H9 (cell line): ENCODE data around the gene TMEM238. TPM values are rescaled to one million over a fixed set of nuclear protein-coding genes. Genes with fewer than 3 reads are reported as not detected.

ENCODE experiments used
- total RNA-seq: library from RNA; stranded (reverse); gene quantifications from 2 replicates; pipeline ENCODE4 v1.2.1, GENCODE V29; 2021

The TMEM238 gene
- total RNA-seq, 1 experiment from 2014 or later: 4.8 TPM

Other genes with a start within 250 kb of the TMEM238 start
- gene TNNT1, start 235.1 kb downstream of the TMEM238 start, total RNA-seq: 124 and 127 TPM in 2 replicates
- 36.9 and 41.0 TPM in 2 replicates for gene TNNI3, start 226.6 kb downstream of the TMEM238 start, total RNA-seq
- gene DNAAF3, start 217.7 kb downstream of the TMEM238 start, total RNA-seq: 3.0 and 4.6 TPM in 2 replicates
- gene SYT5, start 204.0 kb downstream of the TMEM238 start, total RNA-seq: 3.0 and 4.5 TPM in 2 replicates
- 0.24 and 0.33 TPM in 2 replicates for gene PTPRH, start 174.8 kb downstream of the TMEM238 start, total RNA-seq
- gene TMEM86B, start 155.5 kb downstream of the TMEM238 start, total RNA-seq: 3.6 and 4.5 TPM in 2 replicates
- gene PPP6R1, start 125.3 kb downstream of the TMEM238 start, total RNA-seq: 76.2 and 79.7 TPM in 2 replicates
- 47.4 and 50.7 TPM in 2 replicates for gene HSPBP1, start 104.2 kb downstream of the TMEM238 start, total RNA-seq
- 43.5 and 47.0 TPM in 2 replicates for gene BRSK1, start 100.3 kb downstream of the TMEM238 start, total RNA-seq
- gene TMEM150B, start 59.0 kb downstream of the TMEM238 start, total RNA-seq: 0.63 TPM in 1 of 2 replicates, not detected in the other
- gene KMT5C, start 44.4 kb downstream of the TMEM238 start, total RNA-seq: 53.7 and 54.5 TPM in 2 replicates
- gene COX6B2, start 29.6 kb downstream of the TMEM238 start, total RNA-seq: 4.0 and 5.0 TPM in 2 replicates
- 0.13 and 0.15 TPM in 2 replicates for gene GARIN5B, start 21.0 kb downstream of the TMEM238 start, total RNA-seq
- gene IL11, start 13.8 kb downstream of the TMEM238 start, total RNA-seq: 3.8 and 3.9 TPM in 2 replicates
- gene TMEM190, start 7.5 kb downstream of the TMEM238 start, total RNA-seq: 1.5 and 1.6 TPM in 2 replicates
- 2,076 and 2,130 TPM in 2 replicates for gene RPL28, start 1.6 kb upstream of the TMEM238 start, total RNA-seq
- gene UBE2S, start 23.5 kb upstream of the TMEM238 start, total RNA-seq: 391 and 393 TPM in 2 replicates
- gene SHISA7, start 59.0 kb upstream of the TMEM238 start, total RNA-seq: 0.31 TPM in 2 replicates
- 68.2 and 72.2 TPM in 2 replicates for gene ISOC2, start 77.3 kb upstream of the TMEM238 start, total RNA-seq
- gene C19orf85, start 80.5 kb upstream of the TMEM238 start, total RNA-seq: 1.2 and 2.1 TPM in 2 replicates
- gene ZNF628, start 92.3 kb upstream of the TMEM238 start, total RNA-seq: 16.5 and 16.6 TPM in 2 replicates
- gene NAT14, start 100.9 kb upstream of the TMEM238 start, total RNA-seq: 48.7 and 51.2 TPM in 2 replicates
- gene SSC5D, start 104.1 kb upstream of the TMEM238 start, total RNA-seq: 2.5 and 3.2 TPM in 2 replicates
- 2.5 and 2.8 TPM in 2 replicates for gene SBK2, start 152.8 kb upstream of the TMEM238 start, total RNA-seq
- gene SBK3, start 161.3 kb upstream of the TMEM238 start, total RNA-seq: 0.48 and 0.70 TPM in 2 replicates
- 19.9 and 21.5 TPM in 2 replicates for gene ZNF579, start 196.6 kb upstream of the TMEM238 start, total RNA-seq
- gene FIZ1, start 215.2 kb upstream of the TMEM238 start, total RNA-seq: 21.5 and 25.2 TPM in 2 replicates
- gene ZNF524, start 216.0 kb upstream of the TMEM238 start, total RNA-seq: 2.9 and 3.0 TPM in 2 replicates
- gene ZNF865, start 221.4 kb upstream of the TMEM238 start, total RNA-seq: 13.8 and 14.3 TPM in 2 replicates
- gene ZNF784, start 240.3 kb upstream of the TMEM238 start, total RNA-seq: 9.9 and 10.7 TPM in 2 replicates